H1 (cell line): Measurements from ENCODE around the gene DLL3. TPM values are rescaled to one million over a fixed set of nuclear protein-coding genes. Genes with fewer than 3 reads are reported as not detected.

Source experiments
- CHD7 ChIP-seq: fragments of 300-600 bp; sonication (generic); IDR thresholded peaks from 2 replicates; pipeline ENCODE4 v1.7.1; 2012; ENCODE audit warnings: low read length, moderate library complexity, mild to moderate bottlenecking, inconsistent platforms; ENCODE audit not compliant: insufficient replicate concordance
- GTF2F1 ChIP-seq: IDR thresholded peaks from 2 replicates; pipeline ENCODE4 v1.6.1; 2012; ENCODE audit warnings: low read depth, low read length, improper control_type of control experiment, borderline replicate concordance
- HDAC6 ChIP-seq: IDR thresholded peaks from one replicate; pipeline ENCODE4 v1.7.1; 2012; ENCODE audit warnings: low read depth, mild to moderate bottlenecking, inconsistent platforms, low read length, moderate library complexity
- KDM4A ChIP-seq: IDR thresholded peaks from one replicate; pipeline ENCODE4 v1.7.1; 2012; ENCODE audit warnings: low read depth, mild to moderate bottlenecking, moderate library complexity, low read length, inconsistent platforms; ENCODE audit not compliant: severe bottlenecking
- POLR2A ChIP-seq, 2 experiments: IDR thresholded peaks; 1 replicate in 1 of 2; 2 replicates in 1 of 2; pipeline ENCODE4 v1.6.1; 2011; ENCODE audit warnings: low read depth in 2 of 2, low read length in 2 of 2, mild to moderate bottlenecking in 2 of 2; ENCODE audit errors: control extremely low read depth in 1 of 2
- POLR2AphosphoS5 ChIP-seq: IDR thresholded peaks from 2 replicates; pipeline ENCODE4 v1.6.1; 2011; ENCODE audit warnings: low read depth, low read length
- RNF2 ChIP-seq: fragments of 200-900, 300-1000 bp; sonication (generic); IDR thresholded peaks from 2 replicates; pipeline ENCODE4 v1.7.1; 2016; ENCODE audit warnings: borderline replicate concordance, low read depth, mild to moderate bottlenecking, antibody characterized with exemption, low read length; ENCODE audit not compliant: poor library complexity, severe bottlenecking; ENCODE audit errors: missing control alignments
- SAP30 ChIP-seq: fragments of 300-600 bp; sonication (generic); IDR thresholded peaks from 2 replicates; pipeline ENCODE4 v1.7.1; 2012; ENCODE audit warnings: low read length, moderate library complexity, mild to moderate bottlenecking, inconsistent platforms; ENCODE audit not compliant: insufficient read depth, insufficient replicate concordance
- SIRT6 ChIP-seq: IDR thresholded peaks from one replicate; pipeline ENCODE4 v1.7.1; 2012; ENCODE audit warnings: low read length, inconsistent platforms
- SIX5 ChIP-seq: IDR thresholded peaks from 2 replicates; pipeline ENCODE4 v1.6.1; 2011; ENCODE audit warnings: mild to moderate bottlenecking, low read depth, low read length
- SP1 ChIP-seq: IDR thresholded peaks from 2 replicates; pipeline ENCODE4 v1.6.1; 2011; ENCODE audit warnings: low read depth, low read length
- SRF ChIP-seq: IDR thresholded peaks from 2 replicates; pipeline ENCODE4 v1.6.1; 2011; ENCODE audit warnings: mild to moderate bottlenecking, low read depth, low read length, moderate library complexity
- polyA plus RNA-seq, 7 experiments: library from polyadenylated mRNA; depleted of rRNA in 3 of 7; stranded (reverse) in 5 of 7; unstranded in 2 of 7; fragments of >200 nt in 5 of 7; fragments of 200-250 nt in 2 of 7; gene quantifications; 1 replicate in 5 of 7; 2 replicates in 1 of 7; 4 replicates in 1 of 7; pipeline versions ENCODE4 v1.2.1 to v1.2.3, GENCODE V29; 2011 to 2013; ENCODE audit warnings: missing spikeins in 2 of 7, mixed read lengths in 2 of 7
- total RNA-seq: library from RNA; stranded (reverse); fragmentation: NEBNext Ultra II Directional; extraction: Animal tissue kit (Norgen Biotek cat#: 25700); gene quantifications from 2 replicates; pipeline ENCODE4 v1.2.1, GENCODE V29; 2021

The DLL3 gene
- total and polyA plus RNA-seq, 2 of the 8 experiments (the other 6 are each of a cell fraction or from before 2014, with no cell fraction given) = 12.2 to 13.8 TPM

GRCh38 chr19:39470724-39471339, 27.9 kb upstream of the DLL3 start (continued):
- TF ChIP-seq CHD7 (no peak), POLR2AphosphoS5 (no peak), KDM4A (no peak), SAP30 (no peak), SIRT6 (no peak), HDAC6 (no peak), RNF2 (no peak), GTF2F1 (no peak), SP1 (no peak), SRF (no peak), SIX5 (no peak), POLR2A (IDR thresholded peaks at IDR 0.05; ENCODE audit: control extremely low read depth in 1 of 2, low read depth in 2 of 2, low read length in 2 of 2) (no peak)
